ENCODE results near the gene NCOA6. TPM values are rescaled to one million over a fixed set of nuclear protein-coding genes. Genes with fewer than 3 reads are reported as not detected.

Gene NCOA6
- total RNA-seq, 1 donor from 2014 or later, result 43.3 TPM

GRCh38 chr20:34673412-34673811 lies 152.0 kb downstream of the NCOA6 start:
- no peak overlapping the region for H3K4me3 Mint-ChIP-seq (ENCODE audit: unreplicated experiment)
- peaks cover 5% of the 10 kb centered on the region for H3K9me3 Mint-ChIP-seq (ENCODE audit: low read depth)
- H3K27ac Mint-ChIP-seq (ENCODE audit: unreplicated experiment), result no peak overlapping the region
- peaks cover 14% of the 10 kb centered on the region for H3K4me1 Mint-ChIP-seq (ENCODE audit: low read depth)
- peaks cover 2% of the 10 kb centered on the region for H3K36me3 Mint-ChIP-seq (ENCODE audit: low read depth)
- no peak for DNase-seq (ENCODE audit: low spot score)
- no peak for TF ChIP-seq CTCF (IDR thresholded peaks at IDR 0.05)
- no peaks in the 10 kb centered on the region for H3K27me3 Mint-ChIP-seq (ENCODE audit: low read depth)

GRCh38 chr20:34669094-34669493 lies 156.4 kb downstream of the NCOA6 start:
- Mint-ChIP-seq H3K36me3 (ENCODE audit: low read depth) (peaks cover 3% of the 10 kb centered on the region), H3K27me3 (ENCODE audit: low read depth) (no peaks in the 10 kb centered on the region), H3K27ac (ENCODE audit: unreplicated experiment) (no peak overlapping the region), H3K4me1 (ENCODE audit: low read depth) (no peaks in the 10 kb centered on the region), H3K9me3 (ENCODE audit: low read depth) (peaks cover 5% of the 10 kb centered on the region), H3K4me3 (ENCODE audit: unreplicated experiment) (no peak overlapping the region)
- no peak for DNase-seq (ENCODE audit: low spot score)
- no peak for TF ChIP-seq CTCF (IDR thresholded peaks at IDR 0.05)

Other genes starting within 250 kb of the NCOA6 start
- gene PIGU, start 148.6 kb downstream of the NCOA6 start, total RNA-seq, result 19.8 to 21.2 TPM (median 20.4 TPM) in 3 replicates
- 31.7 to 59.8 TPM (median 58.7 TPM) in 3 replicates for gene TP53INP2, start 121.3 kb downstream of the NCOA6 start, total RNA-seq
- gene GGT7, start 47.2 kb upstream of the NCOA6 start, total RNA-seq, result 10.4 to 23.9 TPM (median 23.7 TPM) in 3 replicates
- 20.5 to 34.8 TPM (median 31.8 TPM) in 3 replicates for gene ACSS2, start 51.0 kb upstream of the NCOA6 start, total RNA-seq
- gene GSS, start 130.2 kb upstream of the NCOA6 start, total RNA-seq, result 39.5 to 57.7 TPM (median 57.3 TPM) in 3 replicates
- gene MYH7B, start 130.2 kb upstream of the NCOA6 start, total RNA-seq, result 0.30 to 0.64 TPM in 2 of 3 replicates, not detected in the other